Psoas muscle (tissue), 8 donors: Measurements from ENCODE around the gene C10orf71. TPM values are rescaled to one million over a fixed set of nuclear protein-coding genes. Genes with fewer than 3 reads are reported as not detected.

Source experiments
- ATAC-seq, 4 donors: fragments of 200-7000 bp; cut with Tn5 transposase; one replicate each; pipeline ENCODE4 v1.9.1; 2020; ENCODE audit warnings: moderate library complexity in 3 of 4, mild to moderate bottlenecking in 2 of 4
- DNase-seq, 2 donors: peaks; one replicate each; pipeline ENCODE4 v3.0.0-alpha.2; 2020
- H3K27ac ChIP-seq: fragments of 200-600 bp; one replicate; pipeline ENCODE4 v1.8.0; 2022
- H3K27me3 ChIP-seq, 3 donors: fragments of 200-600 bp in 1 of 3; one replicate each; pipeline versions ENCODE4 v1.6.1 to v1.8.0; 2013 to 2022; ENCODE audit warnings: low read length in 2 of 3, mild to moderate bottlenecking in 2 of 3, moderate library complexity in 1 of 3; ENCODE audit not compliant: insufficient read depth in 3 of 3
- H3K36me3 ChIP-seq, 2 donors: fragments of 200-600 bp in 1 of 2; one replicate each; pipeline versions ENCODE4 v1.6.1 to v1.8.0; 2013 to 2022; ENCODE audit warnings: low read depth in 1 of 2, mild to moderate bottlenecking in 1 of 2, moderate library complexity in 1 of 2; ENCODE audit not compliant: insufficient read depth in 1 of 2
- H3K4me1 ChIP-seq: fragments of 200-600 bp; one replicate; pipeline ENCODE4 v1.8.0; 2022
- H3K4me3 ChIP-seq: fragments of 200-600 bp; one replicate; pipeline ENCODE4 v1.8.0; 2022; ENCODE audit warnings: mild to moderate bottlenecking
- H3K9me3 ChIP-seq: fragments of 200-600 bp; one replicate; pipeline ENCODE4 v1.8.0; 2022
- WGBS, 3 donors: extraction: QIAGEN DNeasy Blood & Tissue Kit; methylation state at CpG; one replicate each; pipeline versions ENCODE4 v1.1.6 to v1.1.7; 2013; 5-methylcytosine and 5-hydroxymethylcytosine counted together
- intact Hi-C, 2 donors: fragments of 100-400 bp; cut with DNase I; formaldehyde crosslinking; loops; one replicate each; pipeline versions ENCODE4 v1.11.0 to v1.14.2; 2022
- polyA plus RNA-seq, 3 donors: library from polyadenylated mRNA; stranded (reverse); fragments of 200-250 nt; gene quantifications; one replicate each; pipeline ENCODE4 v1.2.3, GENCODE V29; 2013
- total RNA-seq, 4 donors: library from RNA; stranded (reverse); fragmentation: NEBNext Ultra II Directional in 2 of 4; extraction: Animal tissue kit (Norgen Biotek cat#: 25700) in 2 of 4; gene quantifications; one replicate each; pipeline versions ENCODE4 v1.2.1 to v1.2.4, GENCODE V29; 2021 to 2023
- TF ChIP-seq, protein P1 (sequence below): fragments of 200-600 bp; IDR thresholded peaks from one replicate; pipeline ENCODE4 v1.8.0; 2022; ENCODE audit warnings: antibody characterized with exemption
- donor health status: healthy with polysubstance abuse.
- donor health status: DM: no; HTN: no; CAD: no; lungs with moderate emphysema.
- donor health status: Bipolar disorder and iron deficiency.
- donor health status: healthy.
- donor health status: DM: yes; HTN: yes; CAD: no.
- donor health status: DM: no; HTN: no; CAD: no.
- donor health status: DM: no; HTN: no; CAD: no.
- donor health status: DM: yes; HTN: yes; CAD: no.

Gene C10orf71
- total and polyA plus RNA-seq, 7 donors: 4.2 to 356 (median 83.8) TPM

DNA sequence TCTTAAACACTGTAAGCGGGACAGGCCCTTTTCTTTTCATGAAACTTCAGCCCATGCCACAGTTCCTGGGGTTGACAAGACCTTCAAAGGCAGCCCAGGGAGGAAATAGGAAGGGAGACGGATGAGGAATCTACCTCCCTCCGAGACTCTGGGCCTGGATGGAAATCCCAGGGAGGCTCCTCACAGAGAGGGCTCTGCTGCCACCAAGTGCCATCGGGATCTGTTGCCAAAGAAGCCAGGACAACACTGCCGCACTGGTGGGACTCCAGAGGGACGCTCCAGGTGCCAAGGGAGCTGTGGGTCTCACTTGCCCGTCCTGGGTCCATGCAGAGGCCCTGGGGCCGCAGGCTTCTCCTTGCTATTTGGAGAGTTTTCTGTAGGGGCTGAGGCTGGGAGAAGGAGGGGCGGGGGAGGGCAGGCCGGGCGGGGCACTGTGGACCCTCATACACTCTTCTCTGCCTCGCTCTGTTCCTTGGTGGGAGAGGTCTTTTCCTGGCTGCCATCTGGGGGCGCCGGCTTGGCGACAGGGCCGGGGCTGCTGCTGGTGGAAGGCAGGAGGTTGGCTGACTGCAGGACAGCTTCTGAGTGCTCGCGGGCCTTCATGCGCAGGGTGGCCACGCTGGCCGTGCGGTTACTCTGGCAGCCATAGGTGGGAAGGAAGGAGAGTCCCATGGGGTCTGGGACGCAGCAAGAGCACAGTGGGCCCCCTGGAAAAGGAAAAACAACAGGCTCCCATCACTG, 66.9 kb downstream of the C10orf71 start:
- WGBS, 3 donors: 73 to 75% (median 75%) methylated on average over 21 to 23 of the region's 23 CpGs
- ATAC-seq: no peak
- intact Hi-C loops: no loop called here

DNA sequence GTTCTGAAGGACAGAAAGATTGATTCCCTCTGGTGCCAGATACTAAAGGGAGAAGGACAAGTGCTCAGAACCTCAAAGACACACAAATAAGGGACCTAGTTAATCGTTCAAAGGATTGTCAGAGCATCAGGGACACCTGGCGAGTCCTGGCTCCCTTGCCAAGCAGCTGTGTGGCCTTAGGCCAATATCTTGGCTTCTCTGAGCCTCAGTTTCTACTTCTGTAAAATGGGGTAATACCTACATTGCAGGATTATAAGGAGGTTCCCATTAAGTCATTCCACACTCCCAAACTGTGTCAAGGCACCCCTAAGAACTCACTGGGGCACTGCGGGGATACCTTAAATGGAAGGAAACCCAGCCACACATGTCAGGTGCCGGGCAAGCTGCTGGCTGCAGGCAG, 67.5 kb downstream of the C10orf71 start:
- no peak for ATAC-seq

More for the DNA sequence above, 66.9 kb downstream of the C10orf71 start:
- Histone ChIP-seq H3K27ac (no peak overlapping the region), H3K9me3 (no peaks in the 10 kb centered on the region), H3K4me1 (no peaks in the 10 kb centered on the region), H3K27me3 (peaks cover 0 to 12% (median 0%) of the 10 kb centered on the region in 3 donors), H3K36me3 (no peaks in the 10 kb centered on the region), H3K4me3 (no peak overlapping the region)
- DNase-seq: no peak
- TF ChIP-seq, protein P1, sequence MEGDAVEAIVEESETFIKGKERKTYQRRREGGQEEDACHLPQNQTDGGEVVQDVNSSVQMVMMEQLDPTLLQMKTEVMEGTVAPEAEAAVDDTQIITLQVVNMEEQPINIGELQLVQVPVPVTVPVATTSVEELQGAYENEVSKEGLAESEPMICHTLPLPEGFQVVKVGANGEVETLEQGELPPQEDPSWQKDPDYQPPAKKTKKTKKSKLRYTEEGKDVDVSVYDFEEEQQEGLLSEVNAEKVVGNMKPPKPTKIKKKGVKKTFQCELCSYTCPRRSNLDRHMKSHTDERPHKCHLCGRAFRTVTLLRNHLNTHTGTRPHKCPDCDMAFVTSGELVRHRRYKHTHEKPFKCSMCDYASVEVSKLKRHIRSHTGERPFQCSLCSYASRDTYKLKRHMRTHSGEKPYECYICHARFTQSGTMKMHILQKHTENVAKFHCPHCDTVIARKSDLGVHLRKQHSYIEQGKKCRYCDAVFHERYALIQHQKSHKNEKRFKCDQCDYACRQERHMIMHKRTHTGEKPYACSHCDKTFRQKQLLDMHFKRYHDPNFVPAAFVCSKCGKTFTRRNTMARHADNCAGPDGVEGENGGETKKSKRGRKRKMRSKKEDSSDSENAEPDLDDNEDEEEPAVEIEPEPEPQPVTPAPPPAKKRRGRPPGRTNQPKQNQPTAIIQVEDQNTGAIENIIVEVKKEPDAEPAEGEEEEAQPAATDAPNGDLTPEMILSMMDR: no peak

DNA sequence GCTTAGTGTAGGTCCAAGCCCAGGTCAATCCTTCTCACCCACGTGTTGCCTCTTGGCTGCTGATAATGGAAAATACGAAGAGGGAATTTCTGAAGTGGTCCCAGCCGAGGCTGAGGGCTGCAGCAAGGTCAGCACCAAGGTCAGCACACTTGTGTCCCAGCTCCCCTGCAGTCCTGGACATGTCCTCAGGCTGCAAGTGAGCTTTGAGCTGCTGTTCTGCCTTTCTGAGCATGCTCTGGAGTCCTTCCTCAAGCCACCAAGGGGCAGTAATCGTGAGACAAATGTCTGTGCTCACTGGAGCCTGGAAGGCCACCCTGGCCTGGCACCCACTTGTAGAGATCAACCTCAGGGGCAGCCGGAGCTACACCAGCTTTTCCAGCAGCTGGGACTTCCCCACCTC, 68.6 kb downstream of the C10orf71 start:
- Histone ChIP-seq H3K4me3 (no peak overlapping the region), H3K27ac (no peak overlapping the region), H3K36me3 (no peaks in the 10 kb centered on the region), H3K27me3 (peaks cover 0 to 3% (median 0%) of the 10 kb centered on the region in 3 donors), H3K4me1 (no peaks in the 10 kb centered on the region), H3K9me3 (no peaks in the 10 kb centered on the region)
- WGBS, 3 donors: 30 to 35% (median 34%) methylated on average over 5 of the region's 5 CpGs
- TF ChIP-seq, protein P1: no peak
- DNase-seq (no peak), ATAC-seq (no peak)
- intact Hi-C loops: no loop called here

More for the DNA sequence above, 67.5 kb downstream of the C10orf71 start:
- no peak overlapping the region for H3K27ac ChIP-seq
- TF ChIP-seq, protein P1: no peak
- H3K9me3 ChIP-seq: no peaks in the 10 kb centered on the region
- DNase-seq: no peak
- no peak overlapping the region for H3K4me3 ChIP-seq
- H3K36me3 ChIP-seq: no peaks in the 10 kb centered on the region
- H3K4me1 ChIP-seq: no peaks in the 10 kb centered on the region
- H3K27me3 ChIP-seq: peaks cover 0 to 8% (median 0%) of the 10 kb centered on the region in 3 donors
- 58 to 70% (median 61%) methylated on average over 4 of the region's 4 CpGs for WGBS, 3 donors
- intact Hi-C loops: no loop called here

DNA sequence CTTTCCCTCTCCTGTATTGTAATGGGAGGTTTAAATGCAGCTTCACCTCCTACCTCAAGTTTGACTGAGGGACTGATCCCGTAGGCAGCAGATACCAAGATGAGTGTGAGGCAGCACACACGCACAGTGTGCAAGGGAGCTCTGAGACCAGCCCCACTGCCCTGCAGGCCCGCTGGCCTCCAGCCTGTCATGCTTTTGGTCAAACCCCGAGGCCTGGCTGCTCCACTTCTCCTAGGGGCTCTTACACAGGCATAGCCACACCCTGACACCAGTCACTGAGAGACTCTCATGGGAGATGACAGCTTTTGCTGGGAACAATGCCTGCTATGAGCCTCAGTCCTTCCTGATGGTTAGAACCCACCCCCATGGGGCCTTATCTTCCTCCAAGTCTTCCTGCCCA, 69.3 kb downstream of the C10orf71 start:
- Histone ChIP-seq H3K9me3 (no peaks in the 10 kb centered on the region), H3K36me3 (no peaks in the 10 kb centered on the region), H3K27me3 (peaks cover 0 to 3% (median 0%) of the 10 kb centered on the region in 3 donors), H3K27ac (no peak overlapping the region), H3K4me1 (no peaks in the 10 kb centered on the region), H3K4me3 (no peak overlapping the region)
- intact Hi-C loops: no loop called here
- no peak for ATAC-seq
- TF ChIP-seq, protein P1: no peak
- 74 to 80% (median 77%) methylated on average over 4 of the region's 4 CpGs for WGBS, 3 donors
- DNase-seq: no peak
